ENCODE results near the gene SCFD2.

The SCFD2 gene

DNA sequence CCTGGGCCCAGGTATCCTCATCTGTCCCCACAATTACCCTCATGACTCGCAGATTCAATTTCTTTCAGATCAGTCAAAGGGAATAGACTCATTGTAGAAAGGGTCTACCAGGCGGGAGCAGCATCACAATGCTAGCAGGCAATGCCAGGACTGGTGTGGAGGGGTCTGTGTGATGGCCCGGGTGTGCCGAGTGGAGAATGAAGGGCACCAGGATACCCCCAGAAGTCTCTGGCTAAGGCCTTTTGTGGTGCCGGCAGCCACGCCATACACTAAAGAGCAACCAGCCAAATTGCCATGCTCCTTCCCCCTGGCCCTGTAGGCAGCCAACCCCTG, 541.6 kb downstream of the SCFD2 start:
- no peak for DNase-seq (ENCODE audit: low spot score)

DNA sequence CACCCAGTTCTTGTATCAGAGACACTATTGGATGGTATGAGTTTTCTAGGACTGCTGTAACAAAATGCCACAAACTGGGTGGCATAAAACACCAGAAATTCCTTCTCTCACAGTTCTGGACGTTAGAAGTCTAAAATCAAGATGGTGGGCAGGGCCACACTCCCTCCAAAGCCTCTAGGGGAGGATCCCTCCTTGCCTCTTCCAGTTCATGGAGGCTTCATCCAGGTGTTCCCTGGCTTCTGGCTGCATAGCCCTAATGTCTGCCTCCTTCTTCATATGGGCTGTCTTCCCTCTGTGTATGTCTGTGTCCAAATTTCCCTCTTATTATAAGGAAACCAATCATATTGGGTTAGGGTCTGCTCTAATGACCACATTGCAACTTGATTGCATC, 542.2 kb downstream of the SCFD2 start:
- no peak for DNase-seq (ENCODE audit: low spot score)

Measured in RKO (cell line).